ENCODE measurements around the gene GNAT1. TPM values are rescaled to one million over a fixed set of nuclear protein-coding genes. Genes with fewer than 3 reads are reported as not detected.
A peak's percentile ranks its signal among the peaks of the same experiment; 100 is the strongest.
"Not testable (repeated sequence)": the region's sequence is repeated elsewhere in the genome, so short reads cannot be mapped to it uniquely, and the experiment has no call there.

GNAT1 gene
- total and polyA plus RNA-seq, 8 donors, result not detected

DNA sequence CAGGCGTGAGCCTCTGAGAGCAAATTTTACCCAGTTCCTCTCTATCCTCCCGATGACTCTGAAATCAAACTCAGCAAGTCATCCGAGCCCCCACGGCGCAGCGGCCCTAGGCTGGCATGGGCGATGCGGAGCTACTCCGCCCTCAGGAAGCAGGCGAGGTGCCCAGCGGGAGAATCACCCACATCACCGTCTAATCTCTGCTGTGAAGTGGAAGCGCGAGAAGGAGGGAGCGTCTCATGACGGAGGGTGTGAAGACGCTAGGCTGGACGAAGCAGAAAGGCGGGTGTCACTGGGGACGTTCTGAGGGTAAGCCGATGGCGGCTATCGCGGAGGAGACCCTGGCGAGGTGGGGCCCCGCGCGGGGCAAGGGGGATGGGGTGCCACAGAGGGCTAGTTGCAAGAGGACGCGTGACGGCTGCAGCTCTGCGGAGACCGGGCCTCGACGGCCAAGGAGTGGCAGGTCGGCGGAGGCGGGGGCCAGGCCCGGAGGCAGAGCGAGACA, 35.5 kb downstream of the GNAT1 start:
- Histone ChIP-seq H3K36me3 (no peaks in the 10 kb centered on the region), H3K4me1 (peaks cover 13 to 30% (median 28%) of the 10 kb centered on the region in 4 donors), H3K27ac (peak overlapping the region; percentile 49 to 85 (median 75)), H3K4me3 (peak overlapping the region; percentile 59 to 82 (median 64)), H3K9me3 (no peaks in the 10 kb centered on the region), H3K27me3 (no peaks in the 10 kb centered on the region)
- intact Hi-C loops (cut with DNase I; ENCODE audit: low total_unique reads), result loop anchor here (2.0 to 10.0 kb wide), 2 partner anchors 34 to 48 kb away; partner anchors contain the start of gene LSMEM2
- peak in 1 of 2 donors; percentile 46 for DNase-seq
- TF ChIP-seq, protein P1, sequence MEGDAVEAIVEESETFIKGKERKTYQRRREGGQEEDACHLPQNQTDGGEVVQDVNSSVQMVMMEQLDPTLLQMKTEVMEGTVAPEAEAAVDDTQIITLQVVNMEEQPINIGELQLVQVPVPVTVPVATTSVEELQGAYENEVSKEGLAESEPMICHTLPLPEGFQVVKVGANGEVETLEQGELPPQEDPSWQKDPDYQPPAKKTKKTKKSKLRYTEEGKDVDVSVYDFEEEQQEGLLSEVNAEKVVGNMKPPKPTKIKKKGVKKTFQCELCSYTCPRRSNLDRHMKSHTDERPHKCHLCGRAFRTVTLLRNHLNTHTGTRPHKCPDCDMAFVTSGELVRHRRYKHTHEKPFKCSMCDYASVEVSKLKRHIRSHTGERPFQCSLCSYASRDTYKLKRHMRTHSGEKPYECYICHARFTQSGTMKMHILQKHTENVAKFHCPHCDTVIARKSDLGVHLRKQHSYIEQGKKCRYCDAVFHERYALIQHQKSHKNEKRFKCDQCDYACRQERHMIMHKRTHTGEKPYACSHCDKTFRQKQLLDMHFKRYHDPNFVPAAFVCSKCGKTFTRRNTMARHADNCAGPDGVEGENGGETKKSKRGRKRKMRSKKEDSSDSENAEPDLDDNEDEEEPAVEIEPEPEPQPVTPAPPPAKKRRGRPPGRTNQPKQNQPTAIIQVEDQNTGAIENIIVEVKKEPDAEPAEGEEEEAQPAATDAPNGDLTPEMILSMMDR (IDR thresholded peaks at IDR 0.05), result no peak
- TF ChIP-seq POLR2AphosphoS5 (IDR thresholded peaks at IDR 0.05) (no peak), EP300 (IDR thresholded peaks at IDR 0.05) (no peak), POLR2A (IDR thresholded peaks at IDR 0.05) (no peak)
- WGBS, 5 donors, result 0 to 1% (median 1%) methylated on average over 22 to 40 of the region's 40 CpGs

DNA sequence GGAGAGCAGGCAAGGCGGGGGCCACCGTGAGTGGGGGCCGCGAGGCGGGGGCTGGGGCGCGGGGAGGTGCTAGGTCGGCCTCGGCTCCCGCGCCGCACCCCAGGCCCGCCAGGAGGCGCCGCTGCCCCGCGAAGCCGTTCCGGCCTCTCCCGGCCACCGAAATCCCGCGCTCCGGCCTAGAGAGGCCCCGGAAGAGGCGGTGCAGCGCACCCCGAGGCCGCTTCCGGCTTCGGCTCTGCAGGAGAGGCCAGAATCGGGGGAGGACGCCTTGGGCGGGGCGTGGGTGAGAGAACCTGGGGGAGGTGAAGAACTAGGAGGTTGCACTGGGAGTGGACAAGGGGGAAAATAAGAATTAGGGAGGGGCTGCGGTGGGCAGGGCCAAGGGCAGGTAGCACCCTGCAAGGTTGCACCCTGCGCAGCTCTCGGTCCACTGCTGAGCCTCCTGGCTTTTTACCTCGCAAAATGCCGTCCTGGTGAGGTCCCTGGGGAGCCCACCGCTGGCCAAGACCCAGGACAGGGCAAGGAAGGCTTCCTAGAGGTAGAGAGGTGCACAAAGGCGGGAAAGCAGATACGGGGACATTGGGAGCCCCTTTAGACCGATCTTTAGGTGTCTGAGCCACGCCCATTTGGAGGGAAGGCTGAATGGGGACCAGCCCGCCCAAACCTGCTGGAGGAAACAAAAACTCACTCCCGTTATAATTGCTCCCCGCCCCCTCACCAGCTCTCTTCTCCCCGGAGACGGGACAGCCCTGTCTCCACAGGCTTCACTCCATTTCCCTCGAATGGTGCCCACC, 36.2 kb downstream of the GNAT1 start:
- H3K4me1 ChIP-seq, result peaks cover 13 to 30% (median 28%) of the 10 kb centered on the region in 4 donors
- no peaks in the 10 kb centered on the region for H3K27me3 ChIP-seq
- 1 to 2% (median 1%) methylated on average over 27 to 51 of the region's 51 CpGs for WGBS, 5 donors
- TF ChIP-seq, protein P1 (IDR thresholded peaks at IDR 0.05), result peak in 5 of 7 experiments; percentile 69 to 97 (median 91)
- TF ChIP-seq POLR2AphosphoS5 (IDR thresholded peaks at IDR 0.05) (peak; percentile 22 to 85 (median 52)), POLR2A (IDR thresholded peaks at IDR 0.05) (no peak), EP300 (IDR thresholded peaks at IDR 0.05) (no peak)
- H3K27ac ChIP-seq, result peak overlapping the region; percentile 75 to 85 (median 83)
- no peaks in the 10 kb centered on the region for H3K36me3 ChIP-seq
- DNase-seq, result peak; percentile 95 to 98
- peak overlapping the region; percentile 59 to 82 (median 64) for H3K4me3 ChIP-seq
- no peaks in the 10 kb centered on the region for H3K9me3 ChIP-seq
- intact Hi-C loops (cut with DNase I; ENCODE audit: low total_unique reads), result loop anchor here (2.0 to 10.0 kb wide), 2 partner anchors 35 to 47 kb away; partner anchors contain the start of gene LSMEM2

DNA sequence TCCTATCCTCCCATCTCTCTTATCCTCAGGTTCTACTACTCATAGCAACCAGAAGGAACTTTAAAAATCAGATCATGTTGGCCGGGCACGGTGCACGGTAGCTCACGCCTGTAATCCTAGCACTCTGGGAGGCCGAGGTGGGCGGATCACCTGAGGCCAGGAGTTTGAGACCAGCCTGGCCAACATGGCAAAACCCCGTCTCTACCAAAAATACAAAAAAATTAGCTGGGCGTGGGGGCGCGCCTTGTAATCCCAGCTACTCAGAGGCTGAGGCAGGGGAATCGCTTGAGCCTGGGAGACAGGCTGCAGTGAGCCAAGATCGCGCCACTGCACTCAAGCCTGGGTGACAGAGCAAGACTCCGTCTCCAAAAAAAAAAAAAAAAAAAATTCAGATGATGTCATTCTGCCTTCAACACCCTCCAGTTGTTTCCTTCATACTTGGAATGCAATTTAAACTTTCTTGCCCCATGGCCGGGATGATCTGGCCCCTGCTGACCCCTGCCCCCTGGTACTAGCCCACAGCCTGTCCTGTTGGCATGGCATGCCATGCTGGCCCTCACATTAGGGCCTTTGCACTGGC, 36.9 kb downstream of the GNAT1 start:
- Histone ChIP-seq H3K4me3 (peak overlapping the region; percentile 59 to 82 (median 64)), H3K27ac (peak overlapping the region; percentile 75 to 85 (median 83)), H3K4me1 (peaks cover 13 to 30% (median 28%) of the 10 kb centered on the region in 4 donors)
- not testable (repeated sequence) for DNase-seq, H3K27me3 ChIP-seq, H3K9me3 ChIP-seq, H3K36me3 ChIP-seq
- 21 to 44% (median 35%) methylated on average over 15 of the region's 15 CpGs for WGBS, 5 donors
- intact Hi-C loops (cut with DNase I; ENCODE audit: low total_unique reads), result loop anchor here (10.0 kb wide), 1 partner anchor 47 kb away; the partner anchor contains the start of gene LSMEM2

DNA sequence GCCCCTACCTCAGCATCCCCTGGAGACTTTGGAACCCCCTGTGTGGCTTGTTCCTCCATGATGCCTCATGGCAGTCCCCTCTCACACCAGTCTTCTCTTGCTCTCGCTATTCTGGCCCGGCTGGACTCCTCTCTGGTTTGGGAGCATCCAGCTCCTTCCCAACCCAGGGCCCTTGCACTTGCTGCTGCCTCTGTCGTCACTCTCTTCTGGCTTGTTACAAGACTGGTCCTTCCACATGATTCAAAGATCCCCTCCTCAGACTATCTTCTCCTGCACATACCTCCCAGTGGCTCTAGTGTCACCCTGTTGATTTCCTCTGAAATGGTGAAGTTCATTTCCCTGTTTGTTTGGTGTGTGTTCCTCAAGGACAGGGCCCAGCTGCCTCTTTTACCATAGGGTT, 38.1 kb downstream of the GNAT1 start:
- Histone ChIP-seq H3K27me3 (no peaks in the 10 kb centered on the region), H3K4me3 (no peak overlapping the region), H3K4me1 (peaks cover 13 to 35% (median 28%) of the 10 kb centered on the region in 4 donors), H3K27ac (peak overlapping the region in 2 of 5 donors; percentile 14 to 21), H3K36me3 (no peaks in the 10 kb centered on the region), H3K9me3 (no peaks in the 10 kb centered on the region)
- TF ChIP-seq POLR2A (IDR thresholded peaks at IDR 0.05) (no peak), EP300 (IDR thresholded peaks at IDR 0.05) (no peak), POLR2AphosphoS5 (IDR thresholded peaks at IDR 0.05) (no peak)
- TF ChIP-seq, protein P1 (IDR thresholded peaks at IDR 0.05), result no peak
- no peak for DNase-seq
- WGBS, 5 donors, result 91 to 100% (median 96%) methylated on average over 3 of the region's 3 CpGs
- intact Hi-C loops (cut with DNase I; ENCODE audit: low total_unique reads), result loop anchor here (10.0 kb wide), 1 partner anchor 45 kb away; the partner anchor contains the start of gene LSMEM2
